Hepatocyte (in vitro differentiated cells): ENCODE results near the gene OPN1MW.
"Not testable (repeated sequence)": the region's sequence is repeated elsewhere in the genome, so short reads cannot be mapped to it uniquely, and the experiment has no call there.

Source experiments
- CTCF ChIP-seq: fragments of 200-600 bp; sonication (generic); IDR thresholded peaks from 2 replicates; pipeline ENCODE4 v1.5.1; 2016; ENCODE audit warnings: antibody characterized with exemption, mild to moderate bottlenecking; ENCODE audit not compliant: poor library complexity
- EZH2 ChIP-seq: fragments of 200-600 bp; sonication (generic); IDR thresholded peaks from 2 replicates; pipeline ENCODE4 v1.6.1; 2016; ENCODE audit warnings: antibody characterized with exemption, mild to moderate bottlenecking, borderline replicate concordance

- TF ChIP-seq CTCF, EZH2: not testable (repeated sequence)
Observed at GRCh38 chrX:154168384-154168783, 14.0 kb upstream of the OPN1MW start.
